ENCODE results near the gene ANKRD23.

ANKRD23 gene

DNA sequence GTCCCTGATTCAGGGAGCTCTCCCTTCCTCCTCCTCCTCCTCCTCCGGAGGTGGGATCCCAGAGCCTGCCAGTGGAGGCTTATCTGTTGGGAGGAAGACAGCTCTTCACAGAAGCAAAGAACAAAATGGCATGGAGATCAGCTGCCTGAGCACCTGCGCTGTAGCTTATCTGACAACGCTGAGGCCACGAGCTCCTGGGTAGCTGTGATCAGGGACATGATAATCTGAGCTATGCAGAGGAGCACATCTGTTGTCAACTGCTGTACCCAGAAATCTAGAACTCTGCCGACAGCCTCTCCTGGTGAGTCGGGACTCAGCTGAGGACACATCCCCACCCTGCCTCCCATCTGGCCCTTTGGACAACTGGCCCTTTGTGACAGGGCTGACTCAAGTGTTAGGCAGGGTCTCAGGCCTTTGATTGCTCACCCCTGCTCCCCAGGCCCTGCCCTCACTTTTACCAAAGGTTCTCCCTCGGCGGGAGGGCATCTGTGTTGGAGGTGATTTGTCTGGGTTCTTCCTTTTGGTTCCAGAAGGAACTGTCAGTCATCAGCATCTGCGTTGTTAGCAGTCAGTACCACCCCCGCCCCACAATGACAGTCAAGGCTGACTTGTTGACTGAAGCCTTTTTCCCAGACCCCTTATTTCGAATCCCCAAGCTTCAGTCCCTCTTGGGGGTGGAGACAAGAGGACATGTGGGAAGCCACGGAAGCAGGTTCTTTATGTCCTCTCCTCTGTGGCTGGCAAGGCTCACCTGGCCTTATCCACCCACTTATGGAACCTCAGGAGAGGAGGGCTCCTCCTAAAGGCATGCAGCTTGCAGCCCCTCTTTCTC, 33.7 kb downstream of the ANKRD23 start:
- Histone ChIP-seq H3K9ac (ENCODE audit: low read length) (no peak overlapping the region), H2AFZ (ENCODE audit: low read length) (no peak overlapping the region), H3K9me3 (replicated peaks; ENCODE audit: insufficient read depth, low read length) (no peaks in the 10 kb centered on the region), H3F3A (ENCODE audit: insufficient read depth, low read length) (peaks cover 4% of the 10 kb centered on the region; the same call in 1 of the 2 replicates), H3K79me2 (ENCODE audit: low read length) (no peaks in the 10 kb centered on the region), H3K4me2 (ENCODE audit: low read depth, low read length) (no peak overlapping the region), H3K27me3 (replicated peaks; ENCODE audit: insufficient read depth, low read length) (no peaks in the 10 kb centered on the region), H4K20me1 (ENCODE audit: insufficient read depth, low read length) (no peaks in the 10 kb centered on the region), H3K9me2 (replicated peaks; ENCODE audit: insufficient read depth, low read length) (no peaks in the 10 kb centered on the region), H3K4me3 (ENCODE audit: low read length) (no peak overlapping the region), H3K36me3 (replicated peaks; ENCODE audit: insufficient read depth, low read length) (no peaks in the 10 kb centered on the region), H3K4me1 (ENCODE audit: low read length) (peaks cover 4% of the 10 kb centered on the region), H3K27ac (ENCODE audit: low read length) (no peak overlapping the region)
- DNase-seq: no peak
- TF ChIP-seq EZH2phosphoT487 (IDR thresholded peaks at IDR 0.05; ENCODE audit: low read length): no peak
- TF ChIP-seq EZH2 (optimal IDR thresholded peaks at IDR 0.05; ENCODE audit: low read depth, low read length): no peak
- no peak for TF ChIP-seq CTCF (IDR thresholded peaks at IDR 0.05; ENCODE audit: low read length)

DNA sequence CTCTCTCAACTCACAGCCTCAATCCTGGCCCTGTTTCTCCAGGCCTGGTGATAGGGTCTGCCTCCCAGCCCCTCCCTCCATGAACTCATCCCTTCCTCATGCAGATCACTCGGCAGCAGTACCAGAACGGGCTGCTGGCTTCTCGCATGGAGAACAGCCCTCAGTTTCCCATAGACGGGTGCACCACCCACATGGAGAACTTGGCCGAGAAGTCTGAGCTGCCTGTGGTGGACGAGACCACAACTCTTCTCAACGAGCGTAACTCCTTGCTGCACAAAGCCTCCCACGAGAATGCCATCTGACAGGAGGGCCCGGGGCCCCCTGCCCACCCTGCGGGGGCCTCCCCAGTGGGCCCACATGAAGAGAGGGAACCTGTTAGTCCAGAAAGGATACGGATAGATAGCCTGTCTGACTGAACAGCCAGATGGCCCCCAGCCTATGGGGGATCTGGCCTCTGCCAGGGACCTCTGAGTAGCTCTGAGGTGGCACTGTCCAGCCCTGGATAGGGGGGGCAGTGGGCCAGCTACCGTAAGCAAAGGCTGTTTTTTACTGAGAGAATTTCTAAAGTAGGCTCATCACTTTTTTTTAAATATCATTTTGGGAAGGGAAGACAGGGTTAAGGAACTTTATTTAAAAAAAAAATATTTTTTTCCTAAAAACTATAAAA, 34.5 kb downstream of the ANKRD23 start:
- Histone ChIP-seq H3K27me3 (replicated peaks; ENCODE audit: insufficient read depth, low read length) (no peaks in the 10 kb centered on the region), H3K9me3 (replicated peaks; ENCODE audit: insufficient read depth, low read length) (no peaks in the 10 kb centered on the region), H3K79me2 (ENCODE audit: low read length) (no peaks in the 10 kb centered on the region)

GRCh38 chr2:96808176-96808837, 35.5 kb downstream of the ANKRD23 start:
- Histone ChIP-seq H3K9me3 (replicated peaks; ENCODE audit: insufficient read depth, low read length) (no peaks in the 10 kb centered on the region), H3K27ac (ENCODE audit: low read length) (no peak overlapping the region)

More for the DNA sequence above, 34.5 kb downstream of the ANKRD23 start:
- Histone ChIP-seq H3K36me3 (replicated peaks; ENCODE audit: insufficient read depth, low read length) (no peaks in the 10 kb centered on the region), H3F3A (ENCODE audit: insufficient read depth, low read length) (no peaks in the 10 kb centered on the region), H4K20me1 (ENCODE audit: insufficient read depth, low read length) (no peaks in the 10 kb centered on the region), H3K27ac (ENCODE audit: low read length) (no peak overlapping the region), H3K9me2 (replicated peaks; ENCODE audit: insufficient read depth, low read length) (no peaks in the 10 kb centered on the region), H3K9ac (ENCODE audit: low read length) (no peak overlapping the region), H3K4me3 (ENCODE audit: low read length) (no peak overlapping the region), H3K4me2 (ENCODE audit: low read depth, low read length) (no peak overlapping the region), H2AFZ (ENCODE audit: low read length) (no peak overlapping the region), H3K4me1 (ENCODE audit: low read length) (no peaks in the 10 kb centered on the region)
- no peak for DNase-seq
- TF ChIP-seq EZH2 (optimal IDR thresholded peaks at IDR 0.05; ENCODE audit: low read depth, low read length): no peak
- no peak for TF ChIP-seq EZH2phosphoT487 (IDR thresholded peaks at IDR 0.05; ENCODE audit: low read length)
- no peak for TF ChIP-seq CTCF (IDR thresholded peaks at IDR 0.05; ENCODE audit: low read length)

More at GRCh38 chr2:96808176-96808837, 35.5 kb downstream of the ANKRD23 start:
- H3K4me3 ChIP-seq (ENCODE audit: low read length): no peak overlapping the region
- DNase-seq: no peak
- H2AFZ ChIP-seq (ENCODE audit: low read length): no peak overlapping the region
- H3K36me3 ChIP-seq (replicated peaks; ENCODE audit: insufficient read depth, low read length): no peaks in the 10 kb centered on the region
- no peaks in the 10 kb centered on the region for H3F3A ChIP-seq (ENCODE audit: insufficient read depth, low read length)
- TF ChIP-seq CTCF (IDR thresholded peaks at IDR 0.05; ENCODE audit: low read length): no peak
- TF ChIP-seq EZH2phosphoT487 (IDR thresholded peaks at IDR 0.05; ENCODE audit: low read length): no peak
- TF ChIP-seq EZH2 (optimal IDR thresholded peaks at IDR 0.05; ENCODE audit: low read depth, low read length): no peak
- no peaks in the 10 kb centered on the region for H4K20me1 ChIP-seq (ENCODE audit: insufficient read depth, low read length)
- no peak overlapping the region for H3K9ac ChIP-seq (ENCODE audit: low read length)
- H3K4me2 ChIP-seq (ENCODE audit: low read depth, low read length): no peak overlapping the region
- H3K27me3 ChIP-seq (replicated peaks; ENCODE audit: insufficient read depth, low read length): no peaks in the 10 kb centered on the region
- no peaks in the 10 kb centered on the region for H3K79me2 ChIP-seq (ENCODE audit: low read length)
- no peaks in the 10 kb centered on the region for H3K9me2 ChIP-seq (replicated peaks; ENCODE audit: insufficient read depth, low read length)
- H3K4me1 ChIP-seq (ENCODE audit: low read length): no peaks in the 10 kb centered on the region
